NCI-H345 (cell line): Measurements from ENCODE around the gene CDA.
A peak's percentile ranks its signal among the peaks of the same experiment; 100 is the strongest.

Experiments
- DNase-seq: peaks from one replicate; lab custom pipeline; 2025; lab: John Stamatoyannopoulos, UW

CDA gene

DNA sequence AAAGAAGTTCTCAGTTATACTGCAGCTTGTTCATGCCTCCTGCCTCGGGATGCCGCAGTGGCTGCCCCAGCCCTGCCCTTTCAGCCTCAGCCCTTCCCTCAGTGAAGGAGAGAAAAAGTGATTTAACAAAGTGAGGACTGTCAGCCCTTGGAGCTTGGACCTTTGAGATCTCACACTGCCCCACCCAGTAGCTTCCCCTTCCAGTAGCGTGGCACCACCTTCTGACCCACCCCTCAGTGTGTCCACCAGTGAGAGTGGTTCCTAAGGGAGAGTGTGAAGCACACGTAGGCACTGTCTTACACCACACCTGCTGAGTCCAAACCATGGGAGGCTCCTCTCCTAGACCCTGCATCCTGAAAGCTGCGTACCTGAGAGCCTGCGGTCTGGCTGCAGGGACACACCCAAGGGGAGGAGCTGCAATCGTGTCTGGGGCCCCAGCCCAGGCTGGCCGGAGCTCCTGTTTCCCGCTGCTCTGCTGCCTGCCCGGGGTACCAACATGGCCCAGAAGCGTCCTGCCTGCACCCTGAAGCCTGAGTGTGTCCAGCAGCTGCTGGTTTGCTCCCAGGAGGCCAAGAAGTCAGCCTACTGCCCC, at the start of gene CDA:
Gene CDA, plus strand, starts transcription at position 464 of the 592 bp plus-strand sequence. Its CDS starts 33 bp downstream, at position 497.
- no peak for DNase-seq

DNA sequence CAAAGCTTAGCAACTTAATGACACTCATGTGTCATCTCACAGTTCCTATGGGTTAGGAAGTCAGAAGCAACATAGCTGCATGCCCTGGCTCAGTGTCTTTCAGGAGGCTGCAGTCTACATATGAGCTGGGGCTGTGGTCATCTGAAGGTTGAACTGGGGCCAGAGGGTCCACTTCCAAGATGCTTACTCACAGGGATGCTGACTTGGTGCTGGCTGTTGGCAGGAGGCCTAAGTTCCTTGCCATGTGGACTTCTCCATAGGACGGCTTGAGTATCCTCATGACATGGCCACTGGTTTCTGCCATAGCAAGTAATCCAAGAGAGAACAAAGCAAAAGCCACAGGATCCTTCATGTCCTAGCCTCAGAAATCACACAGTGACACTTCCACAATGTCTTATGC, 48.6 kb upstream of the CDA start:
- no peak for DNase-seq

- DNase-seq = no peak
Observed at GRCh38 chr1:20546637-20547036, 42.3 kb upstream of the CDA start.

DNA sequence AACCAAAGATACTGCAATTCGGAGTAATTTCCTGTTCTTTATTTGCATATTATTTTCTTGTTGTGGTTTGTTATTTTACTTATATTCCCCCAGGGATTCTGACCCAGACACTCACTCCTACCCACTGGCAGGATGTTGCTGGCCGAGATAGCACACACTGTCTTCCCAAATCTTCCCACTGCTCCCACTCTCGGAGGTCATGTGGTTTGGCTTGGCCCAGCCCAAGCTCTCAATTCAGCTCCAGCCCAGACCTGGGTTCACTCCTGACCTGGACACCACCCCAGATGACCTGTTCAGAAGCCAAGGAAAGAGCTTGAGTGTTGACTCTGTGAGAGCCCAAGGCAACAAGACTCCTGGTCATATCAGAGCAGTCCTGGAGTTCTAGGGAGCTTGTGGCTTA, 37.7 kb upstream of the CDA start:
- no peak for DNase-seq

DNA sequence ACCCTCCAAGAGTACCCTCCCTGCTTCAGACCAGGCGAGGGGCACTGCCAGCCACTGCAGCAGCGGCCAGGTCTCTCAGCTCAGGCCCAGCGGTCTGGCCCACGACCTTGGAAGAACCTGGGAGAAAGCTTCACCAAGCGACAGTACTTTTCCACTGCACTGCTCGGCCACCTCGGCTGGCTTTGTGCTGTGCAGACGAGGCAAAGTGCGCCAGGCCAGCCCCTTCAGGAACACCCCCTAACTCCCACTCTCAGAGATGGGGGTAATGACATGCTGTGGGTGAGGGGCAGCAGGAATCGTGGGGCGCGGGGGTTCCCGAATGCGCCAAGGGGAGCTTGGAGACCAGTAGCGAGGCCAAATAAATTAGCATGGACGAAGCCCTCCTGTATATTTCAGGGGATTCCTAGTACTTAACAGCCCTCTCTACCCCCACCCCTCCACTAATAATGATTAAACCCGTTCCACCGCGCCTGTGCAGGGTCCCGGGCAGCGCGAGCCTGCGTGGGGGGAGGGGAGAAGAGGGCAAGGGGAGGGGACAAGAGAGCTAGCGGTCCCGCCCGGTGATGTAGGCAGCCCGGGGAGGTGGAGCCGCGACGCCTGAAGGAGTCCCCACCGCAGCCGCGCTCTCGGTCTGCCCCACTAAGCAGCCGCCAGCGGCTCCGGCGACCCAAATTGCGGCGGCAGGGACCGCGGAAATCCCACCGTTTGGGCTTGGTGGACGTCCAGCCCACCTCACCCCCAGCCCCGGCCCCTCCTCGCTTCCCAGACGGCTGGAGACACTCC, 36.8 kb upstream of the CDA start, which contains the start of gene FAM43B:
Gene FAM43B, plus strand, starts transcription at position 629 of the 783 bp plus-strand sequence. CDS start 401 bp downstream, outside the sequence.
- no peak for DNase-seq

DNA sequence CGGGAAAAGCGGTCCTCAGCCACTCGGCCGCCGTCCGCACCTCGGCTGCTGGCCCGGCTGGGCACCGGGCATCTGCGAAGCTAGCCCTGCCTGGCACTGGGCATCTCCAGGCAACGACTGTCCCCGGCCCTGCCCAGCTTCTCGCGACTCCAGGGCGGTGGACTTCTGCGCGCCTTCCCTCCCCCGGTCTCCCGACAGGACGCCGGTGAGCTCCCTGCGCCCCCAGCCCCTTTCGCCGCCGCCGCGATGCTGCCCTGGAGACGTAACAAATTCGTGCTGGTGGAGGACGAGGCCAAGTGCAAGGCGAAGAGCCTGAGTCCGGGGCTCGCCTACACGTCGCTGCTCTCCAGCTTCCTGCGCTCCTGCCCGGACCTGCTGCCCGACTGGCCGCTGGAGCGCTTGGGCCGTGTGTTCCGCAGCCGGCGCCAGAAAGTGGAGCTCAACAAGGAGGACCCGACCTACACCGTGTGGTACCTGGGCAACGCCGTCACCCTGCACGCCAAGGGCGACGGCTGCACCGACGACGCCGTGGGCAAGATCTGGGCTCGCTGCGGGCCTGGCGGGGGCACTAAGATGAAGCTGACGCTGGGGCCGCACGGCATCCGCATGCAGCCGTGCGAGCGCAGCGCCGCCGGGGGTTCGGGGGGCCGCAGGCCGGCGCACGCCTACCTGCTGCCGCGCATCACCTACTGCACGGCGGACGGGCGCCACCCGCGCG, 36.0 kb upstream of the CDA start:
- no peak for DNase-seq

DNA sequence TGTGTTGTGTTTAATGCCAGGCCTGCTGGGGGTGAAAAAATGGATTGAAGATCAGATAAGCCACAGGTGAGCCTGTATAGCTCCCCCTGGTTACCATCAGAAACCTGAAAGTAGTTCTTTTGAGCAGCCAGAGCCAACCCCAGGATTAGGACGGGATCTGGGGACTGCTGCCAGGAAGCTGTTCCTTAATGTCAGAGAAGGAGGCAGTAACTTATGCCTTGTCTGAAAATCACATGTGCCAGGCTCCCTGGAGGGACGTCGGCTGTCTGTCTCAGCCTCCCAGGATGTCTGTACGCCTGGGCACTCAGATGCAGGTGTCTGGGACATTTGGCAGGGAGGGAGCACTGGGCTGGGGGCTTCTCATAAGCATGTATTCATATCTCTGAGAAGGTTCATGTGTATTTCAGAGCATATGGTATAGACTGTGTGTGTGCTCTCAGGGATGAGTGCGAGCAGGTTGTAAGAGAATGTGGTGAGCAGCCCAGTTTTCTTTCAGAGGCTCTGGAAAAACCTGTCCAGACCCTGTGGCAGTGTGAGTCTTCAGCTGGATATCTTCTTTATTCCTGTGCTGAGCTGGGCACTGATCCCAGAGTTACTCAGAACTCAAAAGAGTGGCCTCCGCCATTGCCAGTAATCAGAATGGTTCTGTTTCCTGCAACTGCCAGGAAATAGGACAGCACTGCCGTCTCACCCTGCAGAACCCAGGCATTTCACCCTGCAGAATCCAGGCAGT, 33.7 kb upstream of the CDA start:
- DNase-seq = no peak

DNA sequence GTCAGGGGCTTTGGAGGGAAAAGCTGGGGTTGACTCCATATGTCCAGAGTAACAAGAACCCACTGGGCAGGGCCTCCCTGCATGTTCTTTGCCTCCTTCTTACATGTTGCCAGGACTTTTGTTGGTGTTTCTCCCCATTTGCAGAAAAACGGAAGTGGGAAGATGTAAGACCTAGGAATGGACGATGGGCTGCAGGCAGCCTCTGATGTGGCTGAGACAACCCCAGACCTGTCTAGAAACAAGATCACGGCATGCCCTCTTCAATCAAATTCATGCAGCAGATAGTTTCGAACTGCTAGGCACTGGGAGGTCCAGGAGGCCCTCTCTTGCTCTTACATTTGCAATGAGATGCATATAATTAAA, 33.2 kb upstream of the CDA start:
- no peak for DNase-seq

DNA sequence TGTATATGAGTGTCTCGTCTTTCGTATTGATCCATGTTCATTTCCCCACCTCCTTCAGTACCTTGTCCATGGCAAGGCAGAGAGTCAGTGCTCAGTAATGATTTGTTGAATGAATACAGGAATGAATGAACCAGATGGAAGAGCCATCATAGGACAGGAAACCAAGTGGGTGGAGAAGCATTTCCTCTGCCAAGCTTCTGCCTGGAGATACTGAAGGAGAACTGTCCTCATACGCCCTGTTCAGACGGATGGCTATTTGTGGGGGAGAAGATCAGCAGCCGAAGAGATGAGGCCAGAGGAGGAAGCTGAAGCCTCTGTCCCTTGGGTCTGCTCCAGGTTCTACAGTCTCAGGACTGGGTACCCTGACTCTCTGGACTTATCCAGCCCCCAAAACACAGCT, 30.7 kb upstream of the CDA start:
- DNase-seq = no peak

GRCh38 chr1:20560966-20561365, 27.9 kb upstream of the CDA start:
- DNase-seq = no peak

DNA sequence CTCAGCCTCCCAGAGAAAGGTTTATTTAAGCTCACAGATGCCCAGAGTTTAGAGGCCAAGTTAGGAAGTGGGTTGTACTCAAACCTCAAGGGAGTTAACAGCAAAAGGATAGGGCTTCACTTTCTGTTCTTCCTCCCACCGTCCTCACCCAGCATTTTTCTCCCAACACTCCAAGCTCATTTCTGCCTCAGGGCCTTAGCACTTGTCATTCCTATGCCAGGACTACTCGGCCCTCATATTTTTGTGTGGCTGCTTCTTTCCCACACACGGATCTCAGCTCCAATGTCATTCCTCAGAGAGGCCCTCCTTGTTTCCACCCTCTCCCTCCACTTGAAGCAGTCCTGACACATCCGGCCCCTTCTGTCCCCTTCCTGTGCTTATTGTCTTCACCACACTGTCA, 23.7 kb upstream of the CDA start:
- no peak for DNase-seq

- DNase-seq = no peak
Observed at GRCh38 chr1:20569523-20570098, 19.3 kb upstream of the CDA start.

GRCh38 chr1:20571427-20571826, 17.5 kb upstream of the CDA start:
- DNase-seq = no peak

GRCh38 chr1:20573987-20574386, 14.9 kb upstream of the CDA start:
- no peak for DNase-seq

- peak; percentile 62 for DNase-seq
Observed at GRCh38 chr1:20574686-20575540, 14.0 kb upstream of the CDA start.

- no peak for DNase-seq
Observed at GRCh38 chr1:20575541-20576336, 13.2 kb upstream of the CDA start.

DNA sequence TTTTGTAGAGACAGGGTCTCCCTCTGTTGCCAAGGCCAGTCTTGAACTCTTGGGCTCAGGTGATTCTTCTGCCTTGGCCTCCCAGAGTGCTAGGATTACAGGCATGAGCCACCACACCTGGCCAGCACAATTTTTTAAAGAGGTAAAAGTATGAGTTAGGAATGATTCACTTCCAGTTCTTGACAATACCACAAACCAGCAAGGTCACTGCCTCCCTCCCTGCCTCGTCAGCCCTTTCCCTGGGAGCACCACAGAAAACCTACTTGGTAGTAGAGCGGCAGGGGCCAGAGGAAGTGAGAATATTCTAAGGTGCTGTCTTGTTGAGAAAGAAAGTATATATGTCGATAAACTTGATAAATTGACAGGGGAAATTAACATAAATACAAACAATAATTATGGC, 10.8 kb upstream of the CDA start:
- no peak for DNase-seq

DNA sequence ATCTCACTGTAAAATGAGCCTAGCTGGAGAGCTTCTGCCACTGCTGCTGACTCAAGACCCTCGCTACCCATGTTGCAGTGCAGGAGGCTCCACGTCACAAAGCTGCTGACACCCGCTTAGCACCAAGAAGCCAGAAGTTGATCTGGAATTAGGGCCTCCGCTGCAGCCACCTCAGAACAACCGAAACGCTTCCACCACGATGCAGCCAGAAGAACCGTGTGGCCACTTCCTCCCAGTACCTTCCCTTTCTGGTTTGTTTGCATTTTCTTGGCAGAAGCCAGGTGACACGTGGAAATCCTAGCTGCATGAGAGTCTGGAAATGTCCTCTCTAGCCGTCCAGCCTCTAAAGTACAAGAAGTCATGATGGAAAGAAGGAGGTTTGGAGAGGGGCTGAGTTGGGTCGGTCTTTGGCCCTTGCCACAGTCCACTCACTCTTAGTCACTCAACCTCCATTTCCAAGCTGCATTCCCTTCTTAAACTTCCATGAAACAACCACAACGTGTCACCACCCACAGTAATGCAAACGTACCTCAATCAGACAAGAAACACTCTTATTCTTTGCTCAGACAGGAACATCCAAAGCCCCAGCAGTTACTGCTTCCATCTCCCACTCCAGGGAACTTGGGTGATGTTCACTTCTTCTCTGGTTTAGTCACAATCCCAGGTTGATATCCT, 10.0 kb upstream of the CDA start:
- DNase-seq = no peak

GRCh38 chr1:20584890-20585289, 4.0 kb upstream of the CDA start:
- no peak for DNase-seq
